ENCODE results near the gene FBXW11. TPM values are rescaled to one million over a fixed set of nuclear protein-coding genes. Genes with fewer than 3 reads are reported as not detected.
A peak's percentile ranks its signal among the peaks of the same experiment; 100 is the strongest.

Gene FBXW11
- total RNA-seq, 1 donor from 2014 or later: 110 TPM

DNA sequence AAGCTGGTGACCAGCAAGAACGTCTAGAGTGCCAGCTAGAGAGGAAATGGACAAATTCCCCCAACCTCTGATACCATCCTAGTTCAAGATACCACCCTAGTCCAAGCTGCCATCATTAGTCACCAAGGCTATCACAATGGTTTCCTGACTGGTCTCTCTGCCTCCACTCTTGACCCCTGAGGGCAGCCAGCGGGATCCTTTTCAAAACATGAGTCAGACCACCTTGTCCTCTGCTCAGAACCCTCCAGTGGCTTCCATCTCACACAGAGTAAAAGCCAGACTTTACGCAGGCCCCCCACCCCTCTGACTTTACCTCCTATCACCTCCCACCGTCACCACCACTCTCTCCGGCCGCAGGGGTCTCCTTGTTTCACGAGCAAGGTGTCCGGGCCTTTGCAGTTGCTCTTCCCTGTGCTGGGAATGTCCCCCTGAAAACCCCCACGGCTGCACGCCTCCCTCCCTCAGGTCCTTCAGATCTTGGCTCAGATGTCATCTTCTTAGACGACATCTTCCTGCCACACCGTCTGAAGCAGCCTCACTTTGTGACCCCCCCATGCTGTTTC, 42.2 kb upstream of the FBXW11 start:
- peaks cover under 1% of the 10 kb centered on the region for H3K9me3 Mint-ChIP-seq (ENCODE audit: unreplicated experiment)
- H3K36me3 Mint-ChIP-seq (ENCODE audit: unreplicated experiment): peaks cover 5% of the 10 kb centered on the region
- no peak overlapping the region for H3K4me3 Mint-ChIP-seq (ENCODE audit: unreplicated experiment)
- H3K4me1 Mint-ChIP-seq (ENCODE audit: low read depth, unreplicated experiment): peaks cover 19% of the 10 kb centered on the region
- TF ChIP-seq, protein P1, sequence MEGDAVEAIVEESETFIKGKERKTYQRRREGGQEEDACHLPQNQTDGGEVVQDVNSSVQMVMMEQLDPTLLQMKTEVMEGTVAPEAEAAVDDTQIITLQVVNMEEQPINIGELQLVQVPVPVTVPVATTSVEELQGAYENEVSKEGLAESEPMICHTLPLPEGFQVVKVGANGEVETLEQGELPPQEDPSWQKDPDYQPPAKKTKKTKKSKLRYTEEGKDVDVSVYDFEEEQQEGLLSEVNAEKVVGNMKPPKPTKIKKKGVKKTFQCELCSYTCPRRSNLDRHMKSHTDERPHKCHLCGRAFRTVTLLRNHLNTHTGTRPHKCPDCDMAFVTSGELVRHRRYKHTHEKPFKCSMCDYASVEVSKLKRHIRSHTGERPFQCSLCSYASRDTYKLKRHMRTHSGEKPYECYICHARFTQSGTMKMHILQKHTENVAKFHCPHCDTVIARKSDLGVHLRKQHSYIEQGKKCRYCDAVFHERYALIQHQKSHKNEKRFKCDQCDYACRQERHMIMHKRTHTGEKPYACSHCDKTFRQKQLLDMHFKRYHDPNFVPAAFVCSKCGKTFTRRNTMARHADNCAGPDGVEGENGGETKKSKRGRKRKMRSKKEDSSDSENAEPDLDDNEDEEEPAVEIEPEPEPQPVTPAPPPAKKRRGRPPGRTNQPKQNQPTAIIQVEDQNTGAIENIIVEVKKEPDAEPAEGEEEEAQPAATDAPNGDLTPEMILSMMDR (IDR thresholded peaks at IDR 0.05; ENCODE audit: partially characterized antibody, unreplicated experiment): no peak
- peaks cover 6% of the 10 kb centered on the region for H3K27me3 Mint-ChIP-seq (ENCODE audit: unreplicated experiment)
- DNase-seq: no peak
- H3K27ac Mint-ChIP-seq (ENCODE audit: unreplicated experiment): no peak overlapping the region

DNA sequence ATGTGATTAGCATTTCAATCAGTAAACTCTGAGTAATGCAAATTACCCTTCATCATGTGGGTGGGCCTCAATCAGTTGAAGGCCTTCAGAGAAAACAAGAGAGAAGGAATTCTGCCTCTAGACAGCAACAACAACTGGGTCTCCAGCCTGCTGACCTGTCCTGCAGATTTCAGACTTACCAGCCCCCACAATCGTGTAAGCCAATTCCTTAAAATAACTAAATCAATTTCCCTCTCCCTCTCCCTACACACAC, 41.7 kb upstream of the FBXW11 start:
- H3K27ac Mint-ChIP-seq (ENCODE audit: unreplicated experiment): no peak overlapping the region
- DNase-seq: no peak
- TF ChIP-seq, protein P1 (IDR thresholded peaks at IDR 0.05; ENCODE audit: partially characterized antibody, unreplicated experiment): no peak
- H3K4me1 Mint-ChIP-seq (ENCODE audit: low read depth, unreplicated experiment): peaks cover 20% of the 10 kb centered on the region
- peaks cover 8% of the 10 kb centered on the region for H3K27me3 Mint-ChIP-seq (ENCODE audit: unreplicated experiment)
- H3K9me3 Mint-ChIP-seq (ENCODE audit: unreplicated experiment): peaks cover 4% of the 10 kb centered on the region
- H3K36me3 Mint-ChIP-seq (ENCODE audit: unreplicated experiment): peaks cover 9% of the 10 kb centered on the region
- H3K4me3 Mint-ChIP-seq (ENCODE audit: unreplicated experiment): no peak overlapping the region

DNA sequence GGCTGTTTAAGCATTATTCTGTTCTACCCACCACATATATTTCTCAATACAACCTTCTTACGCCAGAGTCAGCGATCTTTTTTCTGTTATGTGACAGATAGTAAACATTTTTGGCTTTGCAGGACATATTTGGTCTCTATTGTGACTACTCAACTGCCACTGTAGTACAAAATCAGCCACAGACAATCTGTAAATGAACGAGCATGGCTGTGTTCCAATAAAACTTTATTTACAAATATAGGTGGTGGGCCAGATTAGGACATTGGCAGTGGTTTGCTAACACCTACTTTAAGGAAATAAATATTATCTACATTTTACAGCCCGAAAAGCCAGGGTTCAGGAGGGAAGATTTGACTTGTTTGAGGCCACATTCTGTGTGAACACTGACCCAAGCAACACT, 40.2 kb upstream of the FBXW11 start:
- peaks cover 4% of the 10 kb centered on the region for H3K9me3 Mint-ChIP-seq (ENCODE audit: unreplicated experiment)
- peaks cover 24% of the 10 kb centered on the region for H3K4me1 Mint-ChIP-seq (ENCODE audit: low read depth, unreplicated experiment)
- H3K4me3 Mint-ChIP-seq (ENCODE audit: unreplicated experiment): no peak overlapping the region
- H3K27me3 Mint-ChIP-seq (ENCODE audit: unreplicated experiment): peaks cover 5% of the 10 kb centered on the region
- H3K36me3 Mint-ChIP-seq (ENCODE audit: unreplicated experiment): peaks cover 9% of the 10 kb centered on the region
- TF ChIP-seq, protein P1 (IDR thresholded peaks at IDR 0.05; ENCODE audit: partially characterized antibody, unreplicated experiment): no peak
- H3K27ac Mint-ChIP-seq (ENCODE audit: unreplicated experiment): no peak overlapping the region
- no peak for DNase-seq

DNA sequence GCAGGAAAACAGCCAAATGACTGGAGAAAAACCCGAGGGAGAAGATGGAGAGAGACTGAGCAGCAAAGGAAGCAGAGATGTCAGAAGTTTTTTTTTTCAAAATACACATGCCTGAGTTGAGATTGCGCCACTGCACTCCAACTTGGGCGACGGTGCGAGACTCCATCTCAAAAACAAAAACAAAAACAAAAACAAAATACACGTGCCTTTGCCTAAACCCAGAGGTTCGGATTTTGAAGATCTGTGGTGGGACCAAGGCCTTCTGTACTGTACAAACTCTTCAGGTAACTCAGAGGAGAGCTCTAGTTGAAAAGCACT, 38.8 kb upstream of the FBXW11 start:
- H3K9me3 Mint-ChIP-seq (ENCODE audit: unreplicated experiment): peaks cover 4% of the 10 kb centered on the region
- H3K36me3 Mint-ChIP-seq (ENCODE audit: unreplicated experiment): peaks cover 9% of the 10 kb centered on the region
- H3K27ac Mint-ChIP-seq (ENCODE audit: unreplicated experiment): peak overlapping the region; percentile 39
- TF ChIP-seq, protein P1 (IDR thresholded peaks at IDR 0.05; ENCODE audit: partially characterized antibody, unreplicated experiment): no peak
- H3K4me3 Mint-ChIP-seq (ENCODE audit: unreplicated experiment): peak overlapping the region; percentile 43
- H3K4me1 Mint-ChIP-seq (ENCODE audit: low read depth, unreplicated experiment): peaks cover 24% of the 10 kb centered on the region
- DNase-seq: no peak
- peaks cover 5% of the 10 kb centered on the region for H3K27me3 Mint-ChIP-seq (ENCODE audit: unreplicated experiment)

DNA sequence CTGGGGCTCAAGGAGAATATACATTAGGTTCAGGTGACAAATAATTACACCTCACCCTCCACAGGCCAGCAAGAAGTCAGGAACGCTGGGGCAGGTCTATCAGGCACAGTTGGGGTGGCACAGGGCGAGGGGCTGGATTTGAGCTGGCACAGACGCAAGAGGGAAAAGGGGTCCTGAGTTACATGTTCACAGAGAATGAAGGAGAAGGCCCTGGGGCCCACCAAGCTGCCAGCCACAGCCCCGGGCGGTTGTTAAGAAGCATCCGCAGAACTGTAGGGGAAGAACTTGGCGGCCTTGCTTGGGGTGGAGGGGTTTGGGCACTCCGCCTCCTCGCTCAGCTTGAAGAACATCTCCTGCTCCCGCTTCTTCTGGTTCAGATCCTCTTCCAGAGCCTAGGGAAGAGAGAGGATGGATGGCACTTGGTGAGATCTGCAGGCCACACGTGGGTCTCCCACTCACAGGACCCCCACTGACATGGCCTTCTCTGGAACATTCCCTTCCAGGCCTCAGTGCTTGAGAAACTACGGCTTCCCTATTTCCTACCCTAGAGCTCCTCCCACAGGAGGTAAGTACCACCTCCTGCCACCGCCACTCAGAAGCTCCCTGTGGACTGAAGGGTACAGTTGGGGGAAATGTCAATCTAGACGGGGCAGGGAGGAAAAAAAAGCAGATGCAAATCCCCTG, 38.3 kb upstream of the FBXW11 start:
- Mint-ChIP-seq H3K36me3 (ENCODE audit: unreplicated experiment) (peaks cover 11% of the 10 kb centered on the region), H3K27ac (ENCODE audit: unreplicated experiment) (peak overlapping the region; percentile 91), H3K9me3 (ENCODE audit: unreplicated experiment) (peaks cover 4% of the 10 kb centered on the region), H3K4me1 (ENCODE audit: low read depth, unreplicated experiment) (peaks cover 29% of the 10 kb centered on the region), H3K27me3 (ENCODE audit: unreplicated experiment) (peaks cover 6% of the 10 kb centered on the region), H3K4me3 (ENCODE audit: unreplicated experiment) (peak overlapping the region; percentile 45)
- no peak for DNase-seq
- TF ChIP-seq, protein P1 (IDR thresholded peaks at IDR 0.05; ENCODE audit: partially characterized antibody, unreplicated experiment): no peak
